Stimulated activated CD4-positive, alpha-beta T cell treated with anti-CD3 and anti-CD28 coated beads, Interleukin-1b, Interleukin-23, amount 100 ng/mL, for 48 hours (primary cell): ENCODE measurements around the gene KRTAP9-6.
"Not testable (repeated sequence)": the region's sequence is repeated elsewhere in the genome, so short reads cannot be mapped to it uniquely, and the experiment has no call there.

Experiments used
- DNase-seq: peaks from one replicate; pipeline ENCODE4 v3.0.0-alpha.2; 2020

KRTAP9-6 gene

GRCh38 chr17:41271858-41272257 is 6.7 kb downstream of the KRTAP9-6 start:
- no peak for DNase-seq

- DNase-seq = not testable (repeated sequence)
Observed at GRCh38 chr17:41275648-41276190, 10.5 kb downstream of the KRTAP9-6 start, which contains the start of gene KRTAP9-7. Gene KRTAP9-7 (plus strand): TSS chr17:41275698. CDS start chr17:41275698, 0 bp downstream.

GRCh38 chr17:41278176-41278955 is 13.2 kb downstream of the KRTAP9-6 start:
- DNase-seq = no peak

GRCh38 chr17:41284043-41284442 is 18.9 kb downstream of the KRTAP9-6 start:
- DNase-seq = no peak

GRCh38 chr17:41284546-41284945 is 19.4 kb downstream of the KRTAP9-6 start:
- no peak for DNase-seq

GRCh38 chr17:41287050-41287449 is 21.9 kb downstream of the KRTAP9-6 start:
- no peak for DNase-seq

DNA sequence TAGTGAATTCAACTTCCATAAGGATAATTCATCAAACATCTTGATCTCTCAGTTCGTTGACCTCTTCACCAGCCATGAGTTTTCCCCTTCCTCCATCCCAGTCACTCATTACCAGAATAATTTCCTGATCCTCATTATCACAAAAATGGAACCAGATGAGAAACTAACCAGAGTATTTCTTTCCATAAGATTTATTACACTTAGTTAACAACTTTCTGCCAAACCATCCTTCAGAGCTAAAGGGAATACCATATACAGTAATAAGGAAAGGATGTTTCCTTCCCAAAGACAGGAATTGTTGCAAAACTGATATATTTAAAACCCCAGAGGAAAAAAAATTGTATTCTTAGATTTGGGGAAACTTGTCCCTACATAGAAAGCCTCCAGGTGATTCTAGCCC is 28.8 kb downstream of the KRTAP9-6 start:
- no peak for DNase-seq

DNA sequence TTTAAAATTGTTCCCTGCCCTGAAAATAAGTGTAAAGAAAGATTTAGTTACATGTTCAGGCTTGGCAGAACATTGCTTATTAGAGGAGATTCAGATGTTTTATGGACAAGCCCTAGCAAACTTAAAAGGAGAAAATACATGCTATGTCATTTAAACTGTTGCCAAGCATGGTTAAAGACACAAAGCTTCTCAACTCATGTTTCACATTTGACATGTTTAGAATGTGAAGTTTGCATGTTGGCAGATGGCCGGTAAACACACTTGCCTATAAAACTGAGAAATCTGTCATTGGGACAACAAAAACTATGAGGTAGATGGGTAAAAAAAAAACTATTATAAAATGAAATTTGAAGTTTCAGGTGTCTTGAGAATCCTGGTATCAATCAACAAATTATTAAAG is 31.7 kb downstream of the KRTAP9-6 start:
- no peak for DNase-seq

- DNase-seq = no peak
Observed at GRCh38 chr17:41298458-41299135, 33.4 kb downstream of the KRTAP9-6 start.

DNA sequence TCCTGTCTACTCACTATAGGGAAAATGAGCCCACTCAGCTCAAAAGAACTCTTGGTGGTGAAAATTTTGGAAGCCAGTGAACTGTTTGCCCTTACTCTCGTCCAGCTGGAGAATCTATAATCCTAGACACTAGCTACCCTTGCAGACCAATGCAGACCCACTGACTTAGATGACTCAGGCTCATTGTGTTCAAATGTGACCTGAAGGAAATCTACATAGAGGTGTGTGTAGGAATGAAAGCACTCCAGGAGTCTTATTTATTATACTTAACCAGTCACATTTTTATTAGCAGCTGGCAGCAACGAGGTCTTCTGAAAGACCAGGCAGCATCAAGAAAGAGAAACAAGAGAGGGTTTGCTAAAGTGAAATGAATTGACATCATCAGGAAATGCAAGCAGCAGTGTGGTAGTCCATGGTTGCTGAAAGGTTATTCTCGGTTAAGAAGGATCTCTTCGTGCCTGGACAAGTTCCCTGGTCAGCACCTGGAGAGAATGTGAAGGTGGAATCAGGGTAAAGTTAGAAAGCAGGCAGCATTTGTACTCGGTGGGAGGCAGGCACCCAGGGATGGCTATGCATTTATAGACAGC is 36.1 kb downstream of the KRTAP9-6 start:
- no peak for DNase-seq

DNA sequence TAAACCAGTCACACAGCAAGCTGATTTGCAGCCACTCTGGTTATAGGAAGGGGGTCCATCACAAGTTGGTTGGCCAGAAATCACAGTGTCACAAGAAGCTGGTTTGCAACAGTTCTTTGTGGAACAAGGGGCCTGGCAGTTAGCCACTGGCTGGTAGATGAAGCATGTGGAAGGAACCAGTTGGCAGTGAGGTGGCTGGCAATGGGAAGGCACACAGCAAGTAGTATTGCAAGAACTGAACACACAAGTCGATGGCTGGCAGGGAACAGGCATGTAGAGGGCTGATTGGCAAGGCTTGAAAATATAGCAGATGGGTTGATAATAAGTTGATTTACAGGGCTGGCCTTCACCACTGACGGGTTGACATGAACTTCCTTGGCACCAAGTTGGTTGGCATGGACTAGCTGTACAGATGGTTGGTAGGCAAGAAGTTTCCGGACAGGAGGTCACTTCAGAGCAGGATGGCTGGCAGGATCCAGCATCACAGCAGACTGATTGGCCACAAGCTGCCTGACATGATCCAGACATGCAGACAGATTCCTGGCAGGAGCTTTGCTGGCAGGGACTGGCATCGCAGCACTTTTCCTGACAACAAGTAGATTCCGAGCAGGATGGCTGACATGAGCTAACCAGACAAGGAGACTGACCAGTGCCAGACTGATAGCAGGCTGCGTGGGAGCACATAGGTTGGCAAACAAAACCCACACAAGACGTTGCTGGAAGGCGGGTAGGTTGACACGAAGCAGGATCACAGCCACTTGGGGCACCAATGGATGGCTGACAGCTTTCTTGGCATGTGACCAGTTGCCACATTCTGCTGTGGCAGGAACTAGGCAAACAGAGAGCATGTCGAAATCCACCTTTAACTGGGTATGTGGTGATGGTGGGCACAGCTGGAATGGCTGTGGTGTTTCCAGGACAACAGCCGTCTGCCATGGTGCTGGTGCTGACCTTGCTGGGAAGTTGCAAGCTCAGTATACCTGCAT is 37.0 kb downstream of the KRTAP9-6 start, which contains the start of gene KRTAP29-1:
TSS of gene KRTAP29-1 (minus strand) at position 936 of the 986 bp plus-strand sequence. CDS start at position 936, 0 bp downstream.
- no peak for DNase-seq

GRCh38 chr17:41302981-41303380 is 37.8 kb downstream of the KRTAP9-6 start:
- DNase-seq = no peak

- DNase-seq = no peak
Observed at GRCh38 chr17:41304091-41304490, 38.9 kb downstream of the KRTAP9-6 start.

DNA sequence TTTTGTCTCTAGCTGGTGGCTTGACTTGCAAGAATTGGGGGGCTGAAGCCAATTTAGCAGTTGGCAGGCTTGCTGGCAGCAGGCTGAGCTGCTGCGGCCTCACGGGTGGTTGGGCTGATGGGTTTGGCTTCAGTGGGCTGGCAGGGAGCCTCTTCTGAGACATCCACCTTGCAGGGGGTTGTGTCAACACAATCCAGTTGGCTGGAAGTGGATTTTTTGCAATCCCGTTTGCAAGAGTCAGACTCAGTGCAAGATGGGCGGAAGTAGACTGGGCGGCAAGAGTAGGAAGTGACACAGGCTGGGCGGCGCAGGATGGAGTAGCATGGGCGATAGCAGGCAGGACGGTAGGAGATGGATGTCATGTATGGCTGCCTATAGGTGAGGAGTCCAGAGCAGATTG is 42.5 kb downstream of the KRTAP9-6 start:
- DNase-seq = no peak

DNA sequence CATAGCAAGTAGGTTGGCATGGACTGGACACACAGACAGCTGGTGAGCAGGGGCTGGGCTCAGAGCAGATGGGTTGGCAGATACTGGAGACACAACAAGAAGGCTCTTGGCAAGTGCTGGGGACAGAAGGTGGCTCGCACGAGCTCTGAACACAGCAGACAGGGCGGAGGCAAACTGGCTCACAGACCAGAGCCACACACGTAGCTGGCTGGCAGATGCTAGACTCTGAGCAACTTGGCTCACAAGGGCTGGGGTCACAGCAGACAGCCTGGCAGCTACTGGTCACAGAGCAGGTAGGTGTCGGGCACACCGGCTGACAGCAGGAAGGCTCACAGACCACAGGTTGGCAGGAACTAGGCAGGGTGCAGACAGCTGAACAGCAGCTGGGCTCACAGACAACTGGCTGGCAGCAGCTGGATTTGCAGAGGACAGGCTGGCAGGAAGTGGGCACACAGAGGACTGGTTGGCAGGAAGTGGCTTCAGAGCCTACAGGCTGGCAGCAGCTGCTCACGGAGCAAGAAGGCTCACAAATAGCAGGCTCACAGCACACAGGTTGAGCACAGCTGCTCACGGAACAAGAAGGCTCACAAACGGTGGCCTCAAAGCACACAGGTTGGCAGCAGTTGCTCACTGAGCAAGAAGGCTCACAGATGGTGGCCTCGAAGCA is 43.2 kb downstream of the KRTAP9-6 start:
- DNase-seq = peak; percentile 43

DNA sequence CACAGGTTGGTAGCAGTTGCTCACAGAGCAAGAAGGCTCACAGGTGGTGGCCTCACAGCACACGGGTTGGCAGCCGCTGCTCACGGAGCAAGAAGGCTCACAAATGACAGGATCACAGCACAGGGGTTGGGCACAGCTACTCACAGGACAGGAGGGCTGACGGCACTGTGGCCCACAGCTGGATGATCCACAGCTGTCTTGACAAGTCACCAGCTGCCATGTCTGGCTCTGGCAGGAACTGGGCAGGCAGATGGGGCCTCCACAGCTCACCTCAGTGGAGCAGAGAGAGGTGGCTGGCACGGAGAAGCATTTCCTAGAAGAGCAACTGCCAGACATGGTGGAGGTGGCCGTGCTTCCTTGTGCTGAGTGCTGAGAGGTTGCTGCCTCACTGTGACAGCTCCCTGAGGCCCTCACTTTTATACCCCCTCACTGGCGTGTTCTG is 43.8 kb downstream of the KRTAP9-6 start, which contains the start of gene KRTAP16-1:
TSS of gene KRTAP16-1 (minus strand) at position 392 of the 442 bp plus-strand sequence. CDS start at position 336, 56 bp downstream.
- DNase-seq = peak; percentile 39

DNA sequence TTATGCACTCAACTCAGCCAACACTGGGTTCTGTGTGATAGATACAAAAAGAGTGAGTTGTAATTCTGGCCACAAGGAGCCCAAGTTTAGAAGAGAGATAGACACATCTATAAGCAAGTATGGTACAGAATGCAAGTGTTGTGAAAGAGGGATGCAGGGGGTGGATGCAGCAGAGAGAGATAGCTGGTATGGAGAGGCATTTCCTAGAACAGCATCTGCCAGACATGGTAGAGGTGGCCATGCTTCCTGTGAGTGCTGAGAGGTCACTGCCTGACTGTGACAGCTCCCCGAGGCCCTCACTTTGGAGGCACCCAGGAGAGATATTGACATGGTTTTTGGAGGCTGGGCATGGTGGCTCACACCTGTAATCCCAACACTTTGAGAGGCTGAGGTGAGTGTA is 45.9 kb downstream of the KRTAP9-6 start:
- DNase-seq = no peak

GRCh38 chr17:41315204-41315794 is 50.1 kb downstream of the KRTAP9-6 start, which contains the start of gene KRTAP17-1:
Gene KRTAP17-1 (minus strand): TSS chr17:41315710. CDS start chr17:41315650, 60 bp downstream.
- no peak for DNase-seq
